GM18951 (cell line): ENCODE data around the gene MCCC2.

Experiments used
- POLR2A ChIP-seq: IDR thresholded peaks from 4 replicates; pipeline ENCODE4 v1.6.1; 2011; ENCODE audit warnings: mild to moderate bottlenecking; ENCODE audit not compliant: insufficient read length, insufficient read depth; ENCODE audit errors: extremely low read depth
- in situ Hi-C: fragments of 300-500 bp; cut with MboI; formaldehyde crosslinking; loops from one replicate; pipeline ENCODE4 v1.12.0; 2022; ENCODE audit warnings: low sequenced_read_pairs, mixed read lengths, inconsistent platforms; ENCODE audit not compliant: unreplicated experiment

MCCC2 gene

DNA sequence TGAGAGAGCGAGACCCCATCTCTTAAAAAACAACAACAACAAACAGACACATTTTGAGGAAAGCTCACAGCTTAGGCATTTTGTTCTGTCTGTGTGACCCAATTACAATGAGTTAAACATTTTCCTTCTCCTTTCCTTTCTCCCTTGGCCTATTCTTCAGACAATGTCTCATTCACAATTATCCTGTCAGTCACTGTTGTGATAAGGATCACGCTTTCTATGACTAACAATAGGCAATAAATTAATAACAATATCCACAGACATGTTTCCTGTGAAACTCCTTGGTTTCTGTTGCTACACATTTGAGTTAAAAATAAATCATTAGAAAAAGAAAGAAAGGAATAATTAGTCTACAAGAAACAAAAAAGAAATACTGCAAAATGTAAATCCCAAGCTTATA is 112.1 kb downstream of the MCCC2 start:
- in situ Hi-C loops: no loop called here

DNA sequence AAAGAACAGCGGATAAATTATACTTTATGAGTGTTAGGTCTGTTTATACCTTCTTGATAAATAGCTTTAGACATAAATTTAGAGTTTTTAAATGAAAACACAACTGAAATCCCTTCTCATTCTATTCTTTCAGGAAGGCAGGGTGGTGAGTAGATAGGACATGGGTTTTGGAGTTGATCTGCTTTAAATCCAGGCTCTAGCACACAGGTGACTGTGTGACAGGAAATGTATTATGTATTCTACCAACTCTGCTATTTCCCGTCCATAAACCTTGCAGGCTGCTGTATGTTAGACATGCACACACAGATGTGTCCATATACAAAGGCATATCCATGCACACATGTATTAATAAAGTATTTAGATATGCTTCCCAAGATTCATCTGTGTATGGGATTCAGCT is 112.6 kb downstream of the MCCC2 start:
- no peak for TF ChIP-seq POLR2A

More for the DNA sequence above, 112.1 kb downstream of the MCCC2 start:
- no peak for TF ChIP-seq POLR2A

DNA sequence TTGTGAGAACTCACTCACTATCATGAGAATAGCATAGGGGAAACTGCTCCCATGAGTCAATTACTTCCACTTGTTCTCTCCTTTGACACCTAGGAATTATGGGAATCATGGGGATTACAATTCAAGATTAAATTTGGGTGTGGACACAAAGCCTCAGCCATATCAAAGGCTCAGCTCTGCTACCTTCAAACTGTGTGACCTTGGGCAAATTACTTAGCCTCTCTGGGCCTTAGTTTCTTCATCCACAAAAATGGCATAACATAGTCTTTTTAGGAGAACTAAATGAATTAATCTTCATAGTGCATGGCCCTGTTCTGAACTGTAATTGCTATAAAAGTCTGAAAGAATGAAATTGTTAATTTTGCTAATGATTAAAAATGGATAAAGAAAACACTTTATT is 113.7 kb downstream of the MCCC2 start:
- in situ Hi-C loops: no loop called here
- TF ChIP-seq POLR2A: no peak

More for the DNA sequence above, 112.6 kb downstream of the MCCC2 start:
- in situ Hi-C loops: no loop called here

DNA sequence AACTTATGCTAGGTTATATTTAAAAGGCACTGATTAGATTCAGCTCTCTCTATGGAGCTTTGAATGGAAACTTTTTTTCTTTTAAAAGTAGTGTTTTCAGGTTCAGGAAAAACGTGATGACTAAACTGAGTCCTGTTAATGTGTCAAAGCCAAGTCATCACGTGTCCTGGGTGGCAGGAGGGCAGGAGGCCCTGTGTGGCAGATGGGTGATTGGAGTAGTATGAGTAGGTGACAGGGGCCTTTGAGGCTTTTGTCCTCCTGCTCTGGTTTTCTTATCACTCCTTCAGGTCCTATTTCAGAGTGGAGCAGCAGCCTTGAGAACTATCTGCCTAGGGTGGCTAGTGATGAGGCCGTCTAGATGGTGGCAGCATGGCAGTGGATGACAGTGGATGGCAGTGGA is 114.3 kb downstream of the MCCC2 start:
- in situ Hi-C loops: no loop called here
- TF ChIP-seq POLR2A: no peak

DNA sequence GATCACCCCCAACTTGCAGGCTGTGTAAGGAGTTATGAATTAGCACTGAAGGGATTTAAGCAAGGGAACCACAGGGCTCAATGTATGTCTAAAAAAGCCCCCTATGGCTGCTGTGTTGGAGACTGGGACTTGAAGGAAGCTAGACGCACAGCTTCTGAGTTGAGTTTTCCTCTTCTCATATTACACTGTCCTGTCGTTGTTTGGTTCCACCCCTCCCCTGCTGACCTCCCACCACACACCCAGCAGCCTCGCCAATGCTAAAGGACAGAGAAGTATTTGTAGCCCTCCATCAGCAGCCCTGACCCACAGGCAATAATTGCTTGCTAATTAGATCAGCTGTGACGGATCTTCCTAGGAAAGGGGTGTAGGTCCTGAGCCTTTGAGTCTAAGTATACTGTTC is 116.8 kb downstream of the MCCC2 start:
- in situ Hi-C loops: no loop called here
- TF ChIP-seq POLR2A: no peak

DNA sequence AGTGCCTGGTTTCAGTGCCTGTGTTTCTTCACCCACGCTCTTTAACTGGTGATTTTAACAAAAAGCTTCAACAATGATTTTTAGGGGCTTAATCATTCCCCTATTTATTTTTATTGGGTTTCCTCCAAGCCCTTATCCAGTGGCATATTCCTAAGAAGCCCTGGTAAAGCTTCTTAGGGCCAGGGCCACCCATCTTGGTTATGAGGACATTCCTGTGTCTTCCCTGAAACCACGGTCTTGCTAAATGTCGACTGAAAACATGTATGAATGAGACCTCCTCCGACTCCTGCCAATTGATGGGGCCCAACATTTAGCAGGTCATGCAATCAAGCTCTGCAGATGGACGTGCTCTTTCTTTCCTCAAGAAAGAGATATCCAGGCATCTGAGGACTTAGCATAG is 118.3 kb downstream of the MCCC2 start:
- in situ Hi-C loops: no loop called here
- TF ChIP-seq POLR2A: no peak

DNA sequence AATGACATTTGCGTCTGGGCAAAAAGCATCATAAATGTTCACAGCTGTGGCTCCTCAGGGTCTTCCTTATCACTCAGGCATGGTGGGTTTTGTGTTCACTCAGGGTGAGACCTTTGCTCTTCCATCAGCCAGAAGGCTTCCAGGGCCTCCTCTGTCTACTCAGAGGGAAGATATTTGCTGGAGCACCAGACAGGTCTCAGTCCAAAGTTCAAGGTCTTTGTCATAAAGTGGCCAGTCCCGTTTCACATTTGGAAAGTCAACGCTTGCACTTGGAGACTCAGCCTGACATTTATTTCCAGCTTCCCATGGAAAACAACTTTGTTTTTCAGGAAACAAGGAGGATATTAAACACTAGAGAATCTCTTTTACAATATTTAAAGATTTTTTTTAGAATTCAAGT is 119.8 kb downstream of the MCCC2 start:
- in situ Hi-C loops: no loop called here
- TF ChIP-seq POLR2A: no peak
